T-helper 22 cell (primary cell): ENCODE results near the gene CCL4.

Source experiments
- DNase-seq: peaks from one replicate; pipeline ENCODE4 v3.0.0-alpha.2; 2020; ENCODE audit warnings: low read depth

CCL4 gene

DNA sequence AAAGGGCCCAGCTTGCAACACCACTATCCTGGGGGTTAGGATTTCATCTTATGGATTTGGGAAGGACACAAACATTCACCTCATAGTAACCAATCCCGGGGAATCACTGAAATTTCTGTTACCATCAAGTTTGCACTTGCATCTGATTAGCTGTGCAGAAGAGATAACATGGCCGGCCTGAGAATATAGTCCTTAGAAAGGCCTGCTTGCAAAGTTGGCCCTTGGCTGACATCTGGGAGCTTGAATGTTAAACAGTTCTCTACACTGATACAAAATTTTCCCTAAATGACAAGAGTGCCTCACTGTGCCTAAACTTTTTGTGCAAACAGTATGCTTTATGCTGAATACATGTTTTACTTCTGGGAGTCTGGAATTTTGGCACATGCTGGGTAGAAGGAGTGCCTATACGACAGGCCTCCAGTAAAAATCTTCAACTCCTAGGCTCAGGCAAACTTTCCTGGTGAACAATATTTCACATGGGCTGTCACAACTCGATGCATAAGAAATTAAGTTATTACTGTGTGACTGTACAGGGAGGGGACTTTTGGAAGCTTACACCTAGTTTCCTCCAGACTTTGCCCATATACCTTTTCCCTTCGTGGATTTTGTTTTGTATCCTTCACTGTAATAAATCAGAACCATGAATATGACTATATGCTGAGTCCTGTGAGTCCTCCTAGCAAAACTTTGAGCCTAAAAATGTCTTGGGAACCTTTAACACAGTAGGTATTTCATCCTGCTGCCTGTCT, 41.5 kb downstream of the CCL4 start:
- DNase-seq, result no peak

DNA sequence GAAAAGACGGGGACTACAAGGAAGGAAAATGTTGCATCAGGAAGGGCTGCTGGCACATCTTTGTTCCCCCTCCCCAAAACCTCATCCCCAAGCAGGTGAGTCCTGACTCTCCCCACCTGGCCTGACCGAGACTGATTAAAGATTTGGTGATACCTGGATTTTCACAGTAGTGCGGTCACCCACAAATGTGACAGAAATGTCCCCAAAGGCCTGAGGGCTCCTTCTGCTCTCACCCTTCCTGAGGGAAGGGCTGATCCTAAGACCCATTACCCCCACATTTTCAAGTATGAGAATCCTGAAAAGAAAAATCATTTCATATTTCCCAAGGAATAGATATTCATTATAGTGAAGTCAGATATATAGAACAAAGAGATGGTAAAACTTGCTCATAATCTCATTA, 44.0 kb downstream of the CCL4 start:
- no peak for DNase-seq

DNA sequence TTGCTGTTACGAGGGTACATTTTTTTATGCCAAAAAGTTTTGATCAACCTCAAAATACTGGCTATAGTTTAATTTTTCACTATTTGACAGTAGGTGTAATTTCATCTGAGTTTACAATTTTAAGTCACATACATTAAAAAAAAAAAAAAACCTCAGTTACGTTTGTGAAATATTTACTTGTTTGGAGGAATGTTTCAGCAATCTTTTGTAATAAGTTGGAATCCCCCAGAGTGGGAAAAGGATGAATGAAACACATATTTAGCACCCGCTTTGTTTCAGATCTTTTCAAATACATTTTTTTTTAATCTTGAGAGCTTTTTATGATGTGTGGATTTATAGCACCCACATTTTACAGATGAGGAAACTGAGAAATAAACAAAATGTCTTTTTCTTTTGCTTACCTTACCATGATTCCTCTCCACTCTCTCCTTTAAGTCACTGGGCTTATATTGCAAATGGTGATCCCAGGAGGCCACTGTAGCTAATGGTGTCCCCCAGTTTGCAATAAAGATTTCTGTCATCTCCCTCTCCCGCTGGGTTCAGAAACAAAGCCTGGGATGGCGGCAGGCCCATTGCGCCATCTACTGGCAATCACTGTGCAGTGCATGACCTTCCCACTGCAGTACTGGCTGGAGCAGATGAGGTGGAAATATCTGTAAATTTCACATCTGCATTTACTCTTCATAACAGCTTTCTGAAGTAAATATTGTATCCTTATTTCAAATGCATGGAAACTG, 45.1 kb downstream of the CCL4 start:
- no peak for DNase-seq

DNA sequence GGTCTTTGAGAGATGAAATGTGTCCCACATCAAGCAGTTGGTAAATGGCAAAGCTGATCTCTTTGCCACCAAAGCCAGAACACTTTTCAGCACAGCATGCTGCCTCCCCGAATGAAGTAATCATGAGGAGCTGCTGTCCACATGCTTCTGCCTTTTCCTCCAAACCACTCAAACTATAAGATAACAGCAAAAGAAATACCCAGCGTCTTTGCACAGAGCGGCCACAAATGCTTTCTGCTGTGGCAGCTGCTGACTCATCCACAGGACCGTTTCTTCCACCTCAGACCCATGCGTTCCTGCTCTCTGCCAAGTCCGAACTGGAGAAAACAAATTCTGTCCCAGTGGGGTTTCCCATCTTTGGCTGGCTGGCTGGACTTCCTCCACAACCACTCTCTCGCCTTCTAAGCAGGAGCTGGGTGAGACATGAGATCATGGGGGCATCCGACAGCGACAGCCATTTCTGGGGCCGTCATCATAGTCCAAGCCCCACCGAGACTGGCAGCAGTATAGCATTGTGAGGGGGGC, 45.7 kb downstream of the CCL4 start:
- DNase-seq, result no peak

DNA sequence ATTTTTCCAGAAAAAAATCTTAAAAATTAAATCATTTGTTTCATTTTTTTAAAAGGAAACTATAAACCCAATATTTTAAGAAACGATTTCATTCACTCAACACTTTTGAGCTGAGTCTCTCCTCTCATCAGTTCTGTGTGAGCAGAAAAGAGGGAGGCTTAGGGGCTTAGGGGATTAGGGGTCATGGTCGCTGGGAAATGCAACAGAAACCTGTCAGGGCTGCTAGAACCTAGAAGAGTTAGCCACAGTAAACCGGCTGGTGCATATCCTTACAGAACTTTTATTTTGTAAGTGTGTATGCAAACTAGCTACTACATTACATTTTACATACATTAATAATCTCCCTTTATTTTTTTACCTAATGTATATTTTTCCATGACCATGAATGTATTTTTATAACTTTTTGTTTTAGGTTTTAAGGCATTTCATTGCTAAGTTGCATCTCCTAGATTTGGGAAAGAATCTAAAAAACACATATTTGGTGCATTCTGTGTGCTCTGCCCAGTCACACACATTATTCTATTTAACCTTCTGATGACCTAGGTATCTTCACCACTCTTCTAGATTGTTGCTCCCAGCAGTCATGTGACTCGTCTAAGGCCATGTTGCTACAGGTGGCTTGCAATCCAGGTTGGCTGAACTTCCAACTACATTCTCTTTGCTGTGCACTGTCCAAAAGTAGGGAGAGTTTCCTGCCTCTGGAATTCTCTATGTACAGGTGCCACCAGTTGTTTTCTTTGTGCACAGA, 48.4 kb downstream of the CCL4 start:
- DNase-seq, result no peak

DNA sequence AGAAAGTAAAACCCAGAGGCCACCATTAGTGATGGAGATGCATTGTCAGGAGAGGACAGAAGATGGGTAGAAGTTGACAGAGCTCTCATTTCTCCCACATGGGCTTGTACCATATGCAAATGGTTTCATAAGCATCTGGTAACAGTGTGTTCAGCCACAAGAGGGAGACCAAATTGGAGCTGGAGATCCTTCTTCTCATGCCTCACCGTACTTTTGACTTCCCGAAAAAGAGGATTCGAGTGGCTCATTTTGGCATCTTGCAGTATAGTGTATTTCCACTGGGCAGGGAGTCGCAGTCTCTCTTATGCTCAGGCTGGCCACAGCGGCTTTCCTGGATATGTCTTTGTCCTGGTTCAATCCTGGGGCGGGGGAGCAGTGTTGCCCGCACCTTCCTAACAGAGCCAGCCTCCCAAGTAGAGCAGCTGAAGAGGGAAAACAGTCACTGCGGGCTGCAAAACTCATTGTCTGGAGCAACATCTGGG, 49.1 kb downstream of the CCL4 start:
- no peak for DNase-seq

DNA sequence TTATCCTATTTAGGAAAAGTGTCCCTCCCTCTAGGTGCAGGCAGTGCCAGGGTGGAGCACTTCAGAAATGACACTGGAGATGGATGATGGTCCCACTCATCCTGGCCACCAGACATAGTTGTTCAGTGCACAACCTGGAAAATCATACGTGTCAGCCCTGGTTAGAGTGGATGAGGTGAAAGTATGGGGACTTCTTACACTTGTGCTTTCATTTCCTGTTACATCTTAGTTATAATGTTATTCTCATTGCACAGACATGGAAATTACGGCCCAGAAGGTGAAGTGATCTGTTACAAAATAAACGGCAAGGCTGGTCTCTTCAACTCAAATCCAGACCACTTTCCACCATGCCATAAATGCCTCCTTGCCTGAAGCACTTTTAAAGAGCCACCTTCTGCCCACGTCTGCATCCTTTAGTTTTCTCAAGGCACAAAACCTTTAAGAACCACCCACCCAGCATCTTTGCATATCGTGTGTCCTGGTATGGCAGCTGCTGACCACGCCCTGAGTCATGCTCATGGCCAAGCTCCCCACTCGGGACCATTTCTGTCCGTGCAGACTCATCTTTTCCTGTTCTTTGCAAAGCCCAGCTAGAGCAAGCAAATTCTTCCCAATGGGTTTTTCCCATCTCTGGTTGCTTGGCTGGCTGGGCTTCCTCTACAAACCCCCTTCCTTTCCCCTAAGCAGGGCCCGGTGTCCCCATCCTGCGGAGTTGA, 50.4 kb downstream of the CCL4 start:
- DNase-seq, result no peak
